Uterus (tissue), 2 donors: Measurements from ENCODE around the gene NAAA.

ENCODE experiments used
- CTCF ChIP-seq, 4 experiments: fragments of 200-600 bp in 2 of 4; fragments of 450-650 bp in 2 of 4; sonication (generic) in 2 of 4; IDR thresholded peaks; one replicate each; pipeline ENCODE4 v1.5.1; 2016 to 2019; ENCODE audit warnings: antibody characterized with exemption in 4 of 4, mild to moderate bottlenecking in 2 of 4, moderate library complexity in 1 of 4
- POLR2A ChIP-seq, 2 donors: fragments of 450-650 bp; IDR thresholded peaks; one replicate each; pipeline ENCODE4 v1.6.1; 2016; ENCODE audit warnings: antibody characterized with exemption in 2 of 2, mild to moderate bottlenecking in 1 of 2, moderate library complexity in 1 of 2

GRCh38 chr4:75935628-75936027 lies 5.2 kb downstream of the NAAA start:
- TF ChIP-seq POLR2A (IDR thresholded peaks at IDR 0.05) (no peak), CTCF (IDR thresholded peaks at IDR 0.05) (no peak)
